MM.1S (cell line): ENCODE measurements around the gene CORO7.

Source experiments
- DNase-seq: peaks from one replicate; pipeline ENCODE4 v3.0.0-alpha.2; 2015
- H2AFZ ChIP-seq: fragments of 300-600 bp; sonication (generic); 2 replicates; pipeline ENCODE4 v1.6.0; 2016; ENCODE audit warnings: antibody characterized with exemption, low read length
- H3F3A ChIP-seq: fragments of 300-600 bp; sonication (generic); 2 replicates; pipeline ENCODE4 v1.6.1; 2016; ENCODE audit warnings: mild to moderate bottlenecking, antibody characterized with exemption, low read length, moderate library complexity, mixed read lengths; ENCODE audit not compliant: insufficient read depth
- H3K27ac ChIP-seq: fragments of 300-600 bp; sonication (generic); 2 replicates; pipeline ENCODE4 v1.5.1; 2016; ENCODE audit warnings: mild to moderate bottlenecking, low read length
- H3K27me3 ChIP-seq: fragments of 300-600 bp; sonication (generic); replicated peaks from 2 replicates; pipeline ENCODE4 v1.6.0; 2016; ENCODE audit warnings: low read length; ENCODE audit not compliant: insufficient read depth
- H3K36me3 ChIP-seq: fragments of 300-600 bp; sonication (generic); replicated peaks from 2 replicates; pipeline ENCODE4 v1.6.1; 2016; ENCODE audit warnings: mild to moderate bottlenecking, low read length, mixed read lengths; ENCODE audit not compliant: insufficient read depth
- H3K4me1 ChIP-seq: fragments of 300-600 bp; sonication (generic); 2 replicates; pipeline ENCODE4 v1.6.1; 2016; ENCODE audit warnings: low read length, mixed read lengths
- H3K4me2 ChIP-seq: fragments of 300-600 bp; sonication (generic); 2 replicates; pipeline ENCODE4 v1.6.0; 2016; ENCODE audit warnings: low read depth, low read length
- H3K4me3 ChIP-seq: fragments of 300-600 bp; sonication (generic); 2 replicates; pipeline ENCODE4 v1.5.1; 2016; ENCODE audit warnings: low read length, mixed read lengths
- H3K79me2 ChIP-seq: fragments of 300-600 bp; sonication (generic); 2 replicates; pipeline ENCODE4 v1.6.1; 2016; ENCODE audit warnings: mixed run types, low read length, mixed read lengths
- H3K9ac ChIP-seq: fragments of 300-600 bp; sonication (generic); 2 replicates; pipeline ENCODE4 v1.6.1; 2016; ENCODE audit warnings: low read length, mixed read lengths
- H3K9me2 ChIP-seq: fragments of 300-600 bp; sonication (generic); replicated peaks from 2 replicates; pipeline ENCODE4 v1.6.1; 2016; ENCODE audit warnings: mild to moderate bottlenecking, low read length, mixed read lengths; ENCODE audit not compliant: insufficient read depth
- H3K9me3 ChIP-seq: fragments of 300-600 bp; sonication (generic); replicated peaks from 2 replicates; pipeline ENCODE4 v1.6.1; 2016; ENCODE audit warnings: mild to moderate bottlenecking, low read length, mixed read lengths; ENCODE audit not compliant: insufficient read depth
- H4K20me1 ChIP-seq: fragments of 300-600 bp; sonication (generic); 2 replicates; pipeline ENCODE4 v1.6.1; 2016; ENCODE audit warnings: mild to moderate bottlenecking, low read length, moderate library complexity, mixed read lengths; ENCODE audit not compliant: insufficient read depth
- CTCF ChIP-seq: fragments of 300-600 bp; sonication (generic); IDR thresholded peaks from 2 replicates; pipeline ENCODE4 v1.5.1; 2016; ENCODE audit warnings: antibody characterized with exemption, low read length, mixed read lengths
- EZH2 ChIP-seq: fragments of 300-600 bp; sonication (generic); optimal IDR thresholded peaks from 2 replicates; pipeline ENCODE3; 2017; ENCODE audit warnings: low read depth, mild to moderate bottlenecking, antibody characterized with exemption, low read length, mixed read lengths
- EZH2phosphoT487 ChIP-seq: fragments of 300-600 bp; sonication (generic); IDR thresholded peaks from 2 replicates; pipeline ENCODE4 v1.6.1; 2018; ENCODE audit warnings: antibody characterized with exemption, low read length

CORO7 gene

GRCh38 chr16:4377573-4378154, 38.7 kb downstream of the CORO7 start:
- Histone ChIP-seq H3K79me2 (no peaks in the 10 kb centered on the region; the same call in 1 of the 2 replicates), H3K9ac (no peak overlapping the region), H3K9me3 (no peaks in the 10 kb centered on the region), H3K4me1 (no peaks in the 10 kb centered on the region), H3K36me3 (no peaks in the 10 kb centered on the region), H3K4me3 (no peak overlapping the region), H3K27me3 (no peaks in the 10 kb centered on the region), H2AFZ (no peak overlapping the region), H4K20me1 (no peaks in the 10 kb centered on the region), H3K4me2 (no peak overlapping the region), H3F3A (no peaks in the 10 kb centered on the region), H3K9me2 (no peaks in the 10 kb centered on the region), H3K27ac (no peak overlapping the region)
- no peak for DNase-seq
- TF ChIP-seq EZH2 (no peak), CTCF (no peak), EZH2phosphoT487 (no peak)

DNA sequence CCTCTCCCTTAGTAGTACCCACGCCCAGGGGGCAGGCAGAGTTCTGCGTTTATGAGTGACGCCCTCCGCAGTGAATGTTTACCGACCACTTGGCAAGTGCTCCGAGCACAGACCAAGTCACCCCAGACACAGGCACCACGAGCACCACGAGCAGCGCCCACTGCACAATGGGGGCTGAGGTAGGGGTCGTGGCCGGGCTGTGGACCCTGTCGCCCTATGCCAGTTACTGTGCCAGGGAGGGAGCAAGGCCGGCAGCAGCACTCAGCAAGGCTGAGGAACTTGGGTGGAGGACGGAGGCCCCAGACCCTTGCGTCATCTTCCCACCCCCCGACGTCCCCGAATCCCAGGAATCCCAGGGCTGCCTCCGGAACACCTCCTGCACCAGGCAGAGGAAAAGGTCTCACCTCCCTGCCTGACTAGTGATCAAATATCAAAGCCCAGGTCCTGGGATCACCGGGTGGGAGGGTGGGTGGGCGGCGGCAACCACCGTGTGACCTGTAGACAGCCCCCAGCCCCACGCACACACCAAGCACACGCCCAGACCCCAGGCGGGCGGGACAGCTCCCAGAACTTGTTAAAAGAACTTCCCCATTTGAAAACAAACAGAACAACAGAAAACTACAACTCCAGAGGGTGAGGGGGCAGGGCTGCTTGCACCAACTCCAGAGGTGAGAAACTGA, 39.4 kb downstream of the CORO7 start:
- Histone ChIP-seq H3K27ac (no peak overlapping the region), H3K79me2 (peaks cover 4% of the 10 kb centered on the region; the same call in 1 of the 2 replicates), H2AFZ (no peak overlapping the region), H3K4me3 (no peak overlapping the region), H4K20me1 (no peaks in the 10 kb centered on the region), H3K4me1 (no peaks in the 10 kb centered on the region), H3K27me3 (no peaks in the 10 kb centered on the region), H3K4me2 (no peak overlapping the region), H3K36me3 (no peaks in the 10 kb centered on the region), H3K9me3 (no peaks in the 10 kb centered on the region), H3F3A (no peaks in the 10 kb centered on the region), H3K9me2 (no peaks in the 10 kb centered on the region), H3K9ac (no peak overlapping the region)
- TF ChIP-seq CTCF (no peak), EZH2phosphoT487 (no peak), EZH2 (no peak)
- no peak for DNase-seq

- no peaks in the 10 kb centered on the region for H4K20me1 ChIP-seq
- H3K4me3 ChIP-seq = no peak overlapping the region
- H3K4me2 ChIP-seq = no peak overlapping the region
- no peaks in the 10 kb centered on the region for H3K9me3 ChIP-seq
- H3K27me3 ChIP-seq = no peaks in the 10 kb centered on the region
- no peaks in the 10 kb centered on the region for H3K4me1 ChIP-seq
- no peak overlapping the region for H3K27ac ChIP-seq
- no peaks in the 10 kb centered on the region for H3K36me3 ChIP-seq
- peaks cover 4% of the 10 kb centered on the region; the same call in 1 of the 2 replicates for H3K79me2 ChIP-seq
- no peak overlapping the region for H3K9ac ChIP-seq
- no peaks in the 10 kb centered on the region for H3K9me2 ChIP-seq
- no peak for TF ChIP-seq EZH2phosphoT487
- TF ChIP-seq CTCF = no peak
- TF ChIP-seq EZH2 = no peak
- H3F3A ChIP-seq = no peaks in the 10 kb centered on the region
- H2AFZ ChIP-seq = no peak overlapping the region
- no peak for DNase-seq
Observed at GRCh38 chr16:4376126-4376892, 40.1 kb downstream of the CORO7 start.
